Measurements from ENCODE around the gene TDRD10.

DNA sequence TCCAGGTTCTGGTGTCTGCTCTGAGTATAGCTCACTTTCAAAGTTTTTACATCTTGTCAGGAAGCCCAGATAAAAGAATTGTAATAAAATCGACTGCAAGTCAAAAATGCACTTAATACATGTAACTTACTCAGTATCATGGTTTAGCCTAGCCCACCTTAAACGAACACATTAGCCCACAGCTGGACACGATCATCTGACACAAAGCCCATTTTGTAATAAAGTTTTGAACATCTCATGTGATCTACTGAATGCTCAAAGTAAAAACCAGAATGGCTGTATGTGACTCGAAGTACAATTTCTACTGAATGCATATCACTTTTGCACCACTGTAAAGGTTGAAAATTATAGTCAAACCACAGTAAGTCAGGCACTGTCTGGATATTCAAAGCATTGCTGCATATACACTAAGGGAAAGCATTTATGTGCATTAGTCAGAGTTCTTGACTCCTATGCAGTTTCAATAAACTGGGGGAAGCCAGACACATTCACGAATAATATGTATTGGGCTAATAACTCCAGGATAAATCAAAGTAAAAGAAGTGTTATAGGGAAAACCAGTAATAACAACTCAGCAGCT lies 12.2 kb upstream of the TDRD10 start:
- TF ChIP-seq SIN3A (IDR thresholded peaks at IDR 0.05; ENCODE audit: borderline replicate concordance, insufficient read depth, low read length): no peak
- no peak for TF ChIP-seq TAF1 (IDR thresholded peaks at IDR 0.05; ENCODE audit: borderline replicate concordance, insufficient read depth, low read length)
- no peak for TF ChIP-seq POLR2AphosphoS5 (IDR thresholded peaks at IDR 0.05; ENCODE audit: low read depth, low read length)
